ENCODE measurements around the gene ORC5.

Gene ORC5

GRCh38 chr7:104111271-104111670, 96.5 kb downstream of the ORC5 start:
- Histone ChIP-seq H3K9me2 (replicated peaks; ENCODE audit: low read depth, low read length) (no peaks in the 10 kb centered on the region), H4K20me1 (ENCODE audit: insufficient read depth, low read length, poor library complexity, severe bottlenecking) (no peaks in the 10 kb centered on the region), H3K4me1 (ENCODE audit: insufficient read depth, low read length, poor library complexity, severe bottlenecking) (no peaks in the 10 kb centered on the region), H2AFZ (ENCODE audit: low read length) (no peak overlapping the region), H3K27me3 (ENCODE audit: insufficient read depth, low read length, poor library complexity, severe bottlenecking) (peaks cover 6% of the 10 kb centered on the region), H3K9ac (ENCODE audit: low read depth, low read length, poor library complexity, severe bottlenecking) (no peak overlapping the region), H3K4me2 (ENCODE audit: low read depth, low read length, poor library complexity, severe bottlenecking) (no peak overlapping the region), H3F3A (ENCODE audit: low read depth) (no peaks in the 10 kb centered on the region), H3K4me3 (ENCODE audit: low read length, poor library complexity, severe bottlenecking) (no peak overlapping the region), H3K9me3 (ENCODE audit: insufficient read depth, low read depth, low read length) (no peaks in the 10 kb centered on the region), H3K79me2 (ENCODE audit: insufficient read depth, low read length) (no peaks in the 10 kb centered on the region), H3K36me3 (ENCODE audit: insufficient read depth, low read length) (no peaks in the 10 kb centered on the region)
- no peak for TF ChIP-seq EZH2phosphoT487 (IDR thresholded peaks at IDR 0.05; ENCODE audit: borderline replicate concordance)
- TF ChIP-seq, protein P1, sequence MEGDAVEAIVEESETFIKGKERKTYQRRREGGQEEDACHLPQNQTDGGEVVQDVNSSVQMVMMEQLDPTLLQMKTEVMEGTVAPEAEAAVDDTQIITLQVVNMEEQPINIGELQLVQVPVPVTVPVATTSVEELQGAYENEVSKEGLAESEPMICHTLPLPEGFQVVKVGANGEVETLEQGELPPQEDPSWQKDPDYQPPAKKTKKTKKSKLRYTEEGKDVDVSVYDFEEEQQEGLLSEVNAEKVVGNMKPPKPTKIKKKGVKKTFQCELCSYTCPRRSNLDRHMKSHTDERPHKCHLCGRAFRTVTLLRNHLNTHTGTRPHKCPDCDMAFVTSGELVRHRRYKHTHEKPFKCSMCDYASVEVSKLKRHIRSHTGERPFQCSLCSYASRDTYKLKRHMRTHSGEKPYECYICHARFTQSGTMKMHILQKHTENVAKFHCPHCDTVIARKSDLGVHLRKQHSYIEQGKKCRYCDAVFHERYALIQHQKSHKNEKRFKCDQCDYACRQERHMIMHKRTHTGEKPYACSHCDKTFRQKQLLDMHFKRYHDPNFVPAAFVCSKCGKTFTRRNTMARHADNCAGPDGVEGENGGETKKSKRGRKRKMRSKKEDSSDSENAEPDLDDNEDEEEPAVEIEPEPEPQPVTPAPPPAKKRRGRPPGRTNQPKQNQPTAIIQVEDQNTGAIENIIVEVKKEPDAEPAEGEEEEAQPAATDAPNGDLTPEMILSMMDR (conservative IDR thresholded peaks at IDR 0.05; ENCODE audit: low read length), result no peak

- Histone ChIP-seq H3K36me3 (ENCODE audit: insufficient read depth, low read length) (no peaks in the 10 kb centered on the region), H3F3A (ENCODE audit: low read depth) (no peaks in the 10 kb centered on the region), H2AFZ (ENCODE audit: low read length) (no peak overlapping the region), H3K9me3 (ENCODE audit: insufficient read depth, low read depth, low read length) (no peaks in the 10 kb centered on the region), H3K79me2 (ENCODE audit: insufficient read depth, low read length) (no peaks in the 10 kb centered on the region), H3K9me2 (replicated peaks; ENCODE audit: low read depth, low read length) (no peaks in the 10 kb centered on the region), H3K4me3 (ENCODE audit: low read length, poor library complexity, severe bottlenecking) (no peak overlapping the region), H4K20me1 (ENCODE audit: insufficient read depth, low read length, poor library complexity, severe bottlenecking) (no peaks in the 10 kb centered on the region), H3K9ac (ENCODE audit: low read depth, low read length, poor library complexity, severe bottlenecking) (no peak overlapping the region), H3K4me1 (ENCODE audit: insufficient read depth, low read length, poor library complexity, severe bottlenecking) (no peaks in the 10 kb centered on the region), H3K4me2 (ENCODE audit: low read depth, low read length, poor library complexity, severe bottlenecking) (no peak overlapping the region), H3K27me3 (ENCODE audit: insufficient read depth, low read length, poor library complexity, severe bottlenecking) (no peaks in the 10 kb centered on the region)
- TF ChIP-seq, protein P1 (conservative IDR thresholded peaks at IDR 0.05; ENCODE audit: low read length), result peak; percentile 19; the same call in 1 of the 2 replicates
- TF ChIP-seq EZH2phosphoT487 (IDR thresholded peaks at IDR 0.05; ENCODE audit: borderline replicate concordance), result no peak
Measured at GRCh38 chr7:104106108-104106905, 101.5 kb downstream of the ORC5 start.

GRCh38 chr7:104098890-104099289, 108.9 kb downstream of the ORC5 start:
- no peaks in the 10 kb centered on the region for H3K9me3 ChIP-seq (ENCODE audit: insufficient read depth, low read depth, low read length)
- H3F3A ChIP-seq (ENCODE audit: low read depth), result no peaks in the 10 kb centered on the region
- TF ChIP-seq EZH2phosphoT487 (IDR thresholded peaks at IDR 0.05; ENCODE audit: borderline replicate concordance), result no peak
- TF ChIP-seq, protein P1 (conservative IDR thresholded peaks at IDR 0.05; ENCODE audit: low read length), result no peak
- H3K36me3 ChIP-seq (ENCODE audit: insufficient read depth, low read length), result no peaks in the 10 kb centered on the region
- no peak overlapping the region for H3K9ac ChIP-seq (ENCODE audit: low read depth, low read length, poor library complexity, severe bottlenecking)
- no peaks in the 10 kb centered on the region for H3K27me3 ChIP-seq (ENCODE audit: insufficient read depth, low read length, poor library complexity, severe bottlenecking)
- no peak overlapping the region for H3K4me2 ChIP-seq (ENCODE audit: low read depth, low read length, poor library complexity, severe bottlenecking)
- no peaks in the 10 kb centered on the region for H3K79me2 ChIP-seq (ENCODE audit: insufficient read depth, low read length)
- H2AFZ ChIP-seq (ENCODE audit: low read length), result no peak overlapping the region
- H3K4me1 ChIP-seq (ENCODE audit: insufficient read depth, low read length, poor library complexity, severe bottlenecking), result no peaks in the 10 kb centered on the region
- H3K4me3 ChIP-seq (ENCODE audit: low read length, poor library complexity, severe bottlenecking), result no peak overlapping the region
- no peaks in the 10 kb centered on the region for H4K20me1 ChIP-seq (ENCODE audit: insufficient read depth, low read length, poor library complexity, severe bottlenecking)
- no peaks in the 10 kb centered on the region for H3K9me2 ChIP-seq (replicated peaks; ENCODE audit: low read depth, low read length)
